T-helper 2 cell (primary cell): ENCODE results near the gene PPP2R5A.
"Not testable (repeated sequence)": the region's sequence is repeated elsewhere in the genome, so short reads cannot be mapped to it uniquely, and the experiment has no call there.

ENCODE experiments used
- DNase-seq, 5 experiments: peaks; one replicate each; pipeline versions ENCODE4 v3.0.0 to v3.0.0-alpha.2; 2012 to 2022

The PPP2R5A gene

GRCh38 chr1:212302745-212303383 is 17.7 kb downstream of the PPP2R5A start:
- no peak for DNase-seq

DNA sequence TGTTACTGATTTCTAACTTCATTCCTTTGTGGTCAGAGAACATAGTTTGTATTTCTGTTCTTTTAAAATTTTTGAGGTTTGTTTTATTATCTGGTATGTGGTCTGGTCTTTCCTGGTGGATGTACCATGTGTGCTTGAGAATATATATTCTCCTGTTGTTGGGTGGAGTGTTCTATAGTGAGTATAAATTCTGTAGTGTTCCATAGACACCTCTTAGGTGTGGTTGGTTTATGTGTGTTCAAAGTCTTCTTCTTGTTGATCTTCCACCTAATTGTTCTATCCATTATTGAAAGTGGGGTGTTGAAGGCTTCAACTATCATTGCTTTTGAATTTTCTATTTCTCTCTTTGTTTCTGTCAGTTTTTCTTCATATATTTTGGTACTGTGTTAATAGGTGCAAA is 20.1 kb downstream of the PPP2R5A start:
- no peak for DNase-seq

- not testable (repeated sequence) for DNase-seq
Measured at GRCh38 chr1:212305984-212306452, 20.8 kb downstream of the PPP2R5A start.

DNA sequence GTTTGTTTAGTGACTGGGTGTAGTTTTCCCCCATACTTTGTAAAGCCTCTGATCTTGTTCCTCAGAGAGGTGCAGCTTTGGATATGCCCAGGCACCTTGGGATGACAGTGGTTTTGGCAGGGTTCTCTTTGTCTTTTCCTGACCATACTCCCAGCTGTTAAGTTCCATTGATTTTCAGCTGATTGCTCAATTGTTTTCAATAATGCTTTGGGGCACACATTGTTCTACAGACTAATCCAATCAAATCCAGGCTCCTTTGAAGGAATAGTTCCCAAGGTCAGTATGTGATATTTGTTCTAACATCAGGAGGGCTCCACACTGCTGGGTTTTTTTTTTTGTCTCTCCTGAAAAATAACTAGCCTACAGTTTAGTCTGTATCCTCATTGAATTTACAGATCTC is 24.8 kb downstream of the PPP2R5A start:
- DNase-seq = no peak

GRCh38 chr1:212310383-212310782 is 25.2 kb downstream of the PPP2R5A start:
- DNase-seq = no peak

DNA sequence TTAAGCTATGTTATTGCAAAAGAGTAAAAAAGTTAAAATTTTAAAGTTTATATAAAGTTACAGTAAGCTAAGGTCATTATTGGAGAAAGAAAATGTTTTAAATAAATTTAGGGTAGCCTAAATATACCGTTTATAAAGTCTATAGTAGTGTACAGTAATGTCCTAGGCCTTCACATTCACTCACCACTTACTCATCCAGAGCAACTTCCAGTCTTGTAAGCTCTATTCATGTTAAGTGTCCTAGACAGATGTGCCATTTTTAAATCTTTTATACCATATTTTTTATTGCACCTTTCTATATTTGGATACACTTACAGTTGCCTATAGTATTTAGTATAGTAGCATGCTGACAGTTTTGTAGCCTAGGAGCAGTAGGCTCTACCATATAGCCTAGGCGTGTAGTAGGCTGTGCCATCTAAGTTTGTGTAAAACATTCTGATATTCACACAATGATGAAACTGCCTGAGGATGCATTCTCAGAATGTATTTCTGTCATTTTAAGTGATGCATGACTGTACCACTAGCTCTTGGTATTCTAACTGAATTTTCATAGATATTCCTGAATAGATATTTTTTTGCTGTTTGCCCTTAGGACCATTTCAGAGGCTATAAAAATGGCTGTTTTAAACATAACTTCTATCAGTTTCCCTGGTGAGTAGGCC is 26.8 kb downstream of the PPP2R5A start:
- DNase-seq = no peak

DNA sequence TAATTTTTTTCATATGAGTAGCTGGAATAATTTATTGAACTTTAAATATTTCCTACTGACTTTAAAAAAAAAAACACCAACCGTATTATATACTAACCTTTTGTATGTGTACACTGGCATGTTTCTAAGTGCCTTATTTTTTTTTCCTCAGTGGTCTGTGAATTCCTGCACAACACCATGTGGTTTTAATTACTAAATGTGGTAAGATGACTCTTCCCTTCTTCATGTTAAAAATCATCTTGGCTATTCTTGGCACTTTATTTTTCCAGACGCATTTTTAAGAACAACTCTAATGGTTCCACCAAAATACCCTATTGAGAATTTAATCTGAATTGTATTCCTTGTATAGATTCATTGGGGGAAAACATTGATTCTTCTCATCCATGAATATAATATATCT is 28.4 kb downstream of the PPP2R5A start:
- DNase-seq = no peak

GRCh38 chr1:212315184-212315583 is 30.0 kb downstream of the PPP2R5A start:
- no peak for DNase-seq

DNA sequence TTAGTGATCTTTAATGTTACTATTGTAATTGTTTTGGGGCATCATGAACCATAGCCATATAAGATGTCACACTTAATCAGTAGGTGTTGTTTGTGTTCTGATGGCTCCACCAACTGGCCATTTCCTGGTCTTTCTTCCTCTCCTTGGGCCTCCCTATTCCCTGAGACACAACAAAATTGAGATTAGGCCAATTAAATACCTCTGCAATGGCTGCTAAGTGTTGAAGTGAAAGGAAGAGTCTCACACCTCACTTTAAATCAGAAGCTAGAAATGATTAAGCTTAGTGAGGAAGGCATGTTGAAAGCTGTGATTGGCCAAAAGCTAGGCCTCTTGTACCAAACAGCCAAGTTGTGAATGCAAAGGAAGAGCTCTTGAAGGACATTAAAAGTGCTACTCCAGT is 30.7 kb downstream of the PPP2R5A start:
- DNase-seq = peak in 1 of 5 experiments; percentile 56

- no peak for DNase-seq
Measured at GRCh38 chr1:212317916-212318315, 32.7 kb downstream of the PPP2R5A start.

DNA sequence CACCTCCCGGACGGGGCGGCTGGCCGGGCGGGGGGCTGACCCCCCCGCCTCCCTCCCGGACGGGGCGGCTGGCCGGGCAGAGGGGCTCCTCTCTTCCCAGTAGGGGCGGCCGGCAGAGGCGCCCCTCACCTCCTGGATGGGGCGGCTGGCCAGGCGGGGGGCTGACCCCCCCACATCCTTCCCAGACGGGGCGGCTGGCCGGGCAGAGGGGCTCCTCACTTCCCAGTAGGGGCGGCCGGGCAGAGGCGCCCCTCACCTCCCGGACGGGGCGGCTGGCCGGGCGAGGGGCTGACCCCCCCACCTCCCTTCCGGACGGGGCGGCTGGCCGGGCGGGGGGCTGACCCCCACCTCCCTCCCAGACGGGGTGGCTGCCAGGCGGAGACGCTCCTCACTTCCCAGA is 35.8 kb downstream of the PPP2R5A start:
- not testable (repeated sequence) for DNase-seq

GRCh38 chr1:212323066-212323465 is 37.9 kb downstream of the PPP2R5A start:
- no peak for DNase-seq

GRCh38 chr1:212326541-212326940 is 41.3 kb downstream of the PPP2R5A start:
- DNase-seq = no peak

DNA sequence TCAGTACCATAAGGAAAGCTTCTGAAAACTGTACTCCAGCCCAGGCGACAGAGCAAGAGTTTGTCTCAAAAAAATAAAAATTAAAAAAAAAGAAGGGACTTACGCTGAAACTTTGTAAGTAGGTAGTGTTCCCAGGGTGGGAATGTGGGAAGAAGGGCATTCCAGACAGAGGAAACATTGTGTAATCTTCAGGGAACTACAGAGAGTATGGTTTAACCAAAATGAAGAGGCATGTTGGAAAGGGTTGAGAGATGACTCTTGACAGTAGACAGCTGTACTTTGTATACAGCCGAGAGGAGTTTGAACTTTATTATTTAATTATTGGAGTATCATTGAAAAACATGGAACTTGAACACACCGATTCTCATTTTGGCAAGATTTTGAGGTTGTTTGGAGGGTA is 43.0 kb downstream of the PPP2R5A start:
- DNase-seq = no peak

DNA sequence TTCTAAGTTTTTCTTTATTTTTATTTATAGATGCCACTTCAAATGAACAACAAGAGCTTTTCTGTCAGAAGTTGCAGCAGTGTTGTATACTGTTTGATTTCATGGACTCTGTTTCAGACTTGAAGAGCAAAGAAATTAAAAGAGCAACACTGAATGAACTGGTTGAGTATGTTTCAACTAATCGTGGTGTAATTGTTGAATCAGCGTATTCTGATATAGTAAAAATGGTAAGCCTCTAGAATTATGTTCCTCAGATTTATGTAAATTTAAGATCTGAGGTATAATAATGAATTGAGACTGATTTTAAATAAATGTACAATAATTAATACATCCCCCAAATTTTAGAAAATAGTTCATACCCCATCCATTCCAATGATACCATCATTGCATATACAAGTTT is 43.9 kb downstream of the PPP2R5A start:
- no peak for DNase-seq

- DNase-seq = no peak
Measured at GRCh38 chr1:212341090-212341489, 55.9 kb downstream of the PPP2R5A start.

DNA sequence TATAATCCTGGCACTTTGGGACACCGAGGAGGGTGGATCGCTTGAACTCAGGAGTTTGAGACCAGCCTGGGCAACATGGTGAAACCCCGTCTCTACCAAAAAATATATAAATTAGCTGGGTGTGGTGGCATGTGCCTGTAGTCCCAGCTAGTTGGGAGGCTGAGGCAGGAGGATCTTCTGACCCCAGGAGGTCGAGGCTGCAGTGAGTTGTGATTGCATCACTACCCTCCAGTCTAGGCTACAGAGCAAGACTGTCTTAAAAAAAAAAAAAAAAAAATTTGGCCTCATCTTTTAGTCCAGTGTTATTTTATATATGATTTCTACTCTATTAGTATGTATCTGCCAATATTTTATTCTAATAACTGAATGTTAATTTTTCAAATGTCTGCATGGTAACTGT is 59.7 kb downstream of the PPP2R5A start:
- no peak for DNase-seq

- no peak for DNase-seq
Measured at GRCh38 chr1:212346601-212347000, 61.4 kb downstream of the PPP2R5A start.

GRCh38 chr1:212351588-212352362 is 66.6 kb downstream of the PPP2R5A start:
- DNase-seq = no peak

DNA sequence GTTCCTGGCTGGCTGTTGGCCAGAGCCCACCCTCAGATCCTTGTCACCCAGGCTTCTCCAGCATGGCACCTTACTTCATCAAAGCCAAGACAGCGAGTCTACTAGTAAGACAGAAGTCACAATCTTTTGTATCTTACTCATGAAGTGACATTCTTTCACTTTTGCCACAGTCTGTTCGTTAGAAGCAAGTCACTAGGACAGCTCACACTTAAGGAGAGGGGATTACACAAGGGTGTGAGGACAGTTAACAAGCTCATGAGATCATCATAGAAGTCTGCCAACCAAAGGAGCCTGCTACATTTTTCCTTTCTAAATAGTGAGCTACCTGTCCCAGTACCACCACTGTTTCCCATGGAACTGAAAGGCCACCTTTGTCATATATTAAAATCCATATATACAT is 68.0 kb downstream of the PPP2R5A start:
- DNase-seq = peak in 1 of 5 experiments; percentile 9

GRCh38 chr1:212354464-212354863 is 69.3 kb downstream of the PPP2R5A start:
- DNase-seq = no peak

- no peak for DNase-seq
Measured at GRCh38 chr1:212355230-212355969, 70.2 kb downstream of the PPP2R5A start.
